Astrocyte (in vitro differentiated cells and primary cell): ENCODE measurements around the gene IP6K1.

Source experiments
- CTCF ChIP-seq: IDR thresholded peaks from 2 replicates; pipeline ENCODE4 v1.5.1; 2011; ENCODE audit warnings: low read depth, mild to moderate bottlenecking, inconsistent platforms, low read length, moderate library complexity; ENCODE audit not compliant: insufficient read depth
- EZH2 ChIP-seq: IDR thresholded peaks from 2 replicates; pipeline ENCODE4 v1.6.1; 2012; ENCODE audit warnings: mild to moderate bottlenecking, low read length, inconsistent platforms; ENCODE audit not compliant: insufficient read depth

- TF ChIP-seq CTCF (no peak), EZH2 (no peak)
These were observed 86.3 kb downstream of the IP6K1 start for GRCh38 chr3:49700014-49700413.
